H9 (cell line): ENCODE data around the gene HMMR. TPM values are rescaled to one million over a fixed set of nuclear protein-coding genes. Genes with fewer than 3 reads are reported as not detected.
"Not testable (repeated sequence)": the region's sequence is repeated elsewhere in the genome, so short reads cannot be mapped to it uniquely, and the experiment has no call there.

ENCODE experiments used
- DNase-seq: peaks from one replicate; pipeline ENCODE4 v3.0.0-alpha.2; 2017
- H2AFZ ChIP-seq: one replicate; pipeline ENCODE4 v1.6.1; 2013; ENCODE audit warnings: mild to moderate bottlenecking, low read length, control low read depth, moderate library complexity
- H2AK5ac ChIP-seq: 2 replicates; pipeline ENCODE4 v1.6.1; 2013; ENCODE audit warnings: low read length, control low read depth, mixed read lengths; ENCODE audit not compliant: insufficient read length
- H2BK120ac ChIP-seq: one replicate; pipeline ENCODE4 v1.6.1; 2013; ENCODE audit warnings: low read depth, mild to moderate bottlenecking, low read length, control low read depth, inconsistent platforms; ENCODE audit not compliant: poor library complexity, severe bottlenecking
- H2BK12ac ChIP-seq: 2 replicates; pipeline ENCODE4 v1.6.1; 2013; ENCODE audit warnings: low read length, control low read depth, mixed read lengths, low read depth; ENCODE audit not compliant: insufficient read length
- H2BK15ac ChIP-seq: 2 replicates; pipeline ENCODE4 v1.6.1; 2013; ENCODE audit warnings: low read depth, low read length, control low read depth
- H2BK20ac ChIP-seq: one replicate; pipeline ENCODE4 v1.6.1; 2013; ENCODE audit warnings: low read depth, mild to moderate bottlenecking, low read length, control low read depth, inconsistent platforms; ENCODE audit not compliant: poor library complexity, severe bottlenecking
- H2BK5ac ChIP-seq: 2 replicates; pipeline ENCODE4 v1.6.1; 2013; ENCODE audit warnings: low read length, control low read depth, mixed read lengths; ENCODE audit not compliant: insufficient read length
- H3K14ac ChIP-seq: 2 replicates; pipeline ENCODE4 v1.6.1; 2013; ENCODE audit warnings: low read length, control low read depth; ENCODE audit not compliant: insufficient read depth
- H3K18ac ChIP-seq: 2 replicates; pipeline ENCODE4 v1.6.1; 2013; ENCODE audit warnings: low read depth, mild to moderate bottlenecking, mixed read lengths, low read length, control low read depth; ENCODE audit not compliant: insufficient read length
- H3K23ac ChIP-seq: 2 replicates; pipeline ENCODE4 v1.6.1; 2013; ENCODE audit warnings: low read length, control low read depth, mixed read lengths, low read depth; ENCODE audit not compliant: insufficient read length
- H3K23me2 ChIP-seq: 2 replicates; pipeline ENCODE4 v1.6.1; 2013; ENCODE audit warnings: low read depth, mild to moderate bottlenecking, mixed read lengths, low read length, control low read depth; ENCODE audit not compliant: insufficient read length, poor library complexity, severe bottlenecking
- H3K27ac ChIP-seq: 2 replicates; pipeline ENCODE4 v1.5.1; 2013; ENCODE audit warnings: low read length, control low read depth, mixed read lengths, low read depth; ENCODE audit not compliant: insufficient read length
- H3K27me3 ChIP-seq: 2 replicates; pipeline ENCODE4 v1.6.1; 2013; ENCODE audit warnings: low read length, control low read depth, inconsistent platforms; ENCODE audit not compliant: insufficient read depth
- H3K4ac ChIP-seq: 2 replicates; pipeline ENCODE4 v1.6.1; 2013; ENCODE audit warnings: low read depth, mild to moderate bottlenecking, control low read depth, inconsistent platforms, low read length, moderate library complexity
- H3K4me1 ChIP-seq: 2 replicates; pipeline ENCODE4 v1.6.1; 2013; ENCODE audit warnings: low read length, control low read depth, inconsistent platforms; ENCODE audit not compliant: insufficient read depth
- H3K4me2 ChIP-seq: 2 replicates; pipeline ENCODE4 v1.6.1; 2013; ENCODE audit warnings: low read length, control low read depth, mixed read lengths; ENCODE audit not compliant: insufficient read length, insufficient read depth
- H3K56ac ChIP-seq: 2 replicates; pipeline ENCODE4 v1.6.1; 2013; ENCODE audit warnings: low read depth, mild to moderate bottlenecking, mixed read lengths, low read length, control low read depth; ENCODE audit not compliant: insufficient read length
- H3K79me1 ChIP-seq: 2 replicates; pipeline ENCODE4 v1.6.1; 2013; ENCODE audit warnings: low read depth, mild to moderate bottlenecking, moderate library complexity, low read length, control low read depth, inconsistent platforms; ENCODE audit not compliant: insufficient read depth, poor library complexity, severe bottlenecking
- H3K79me2 ChIP-seq: 2 replicates; pipeline ENCODE4 v1.6.1; 2013; ENCODE audit warnings: low read length, control low read depth, inconsistent platforms; ENCODE audit not compliant: insufficient read depth
- H3K9ac ChIP-seq: 2 replicates; pipeline ENCODE4 v1.6.1; 2013; ENCODE audit warnings: low read length, control low read depth, mixed read lengths; ENCODE audit not compliant: insufficient read length; ENCODE audit errors: extremely low read depth
- H3K9me3 ChIP-seq: one replicate; pipeline ENCODE4 v1.6.1; 2013; ENCODE audit warnings: low read depth, low read length, inconsistent platforms; ENCODE audit not compliant: control insufficient read depth
- H3T11ph ChIP-seq: one replicate; pipeline ENCODE4 v1.6.1; 2013; ENCODE audit warnings: mild to moderate bottlenecking, low read length, control low read depth, inconsistent platforms
- H4K20me1 ChIP-seq: one replicate; pipeline ENCODE4 v1.6.1; 2013; ENCODE audit not compliant: control insufficient read depth, insufficient read length, insufficient read depth
- H4K5ac ChIP-seq: 2 replicates; pipeline ENCODE4 v1.6.1; 2013; ENCODE audit warnings: low read depth, mild to moderate bottlenecking, mixed read lengths, low read length, control low read depth; ENCODE audit not compliant: insufficient read length
- H4K8ac ChIP-seq: replicated peaks from 2 replicates; pipeline ENCODE4 v1.6.1; 2013; ENCODE audit warnings: low read length, control low read depth, mixed read lengths, low read depth; ENCODE audit not compliant: insufficient read length
- H4K91ac ChIP-seq: 2 replicates; pipeline ENCODE4 v1.6.1; 2013; ENCODE audit warnings: low read depth, mild to moderate bottlenecking, moderate library complexity, mixed read lengths, low read length, control low read depth; ENCODE audit not compliant: insufficient read length
- H3K27ac Mint-ChIP-seq, 3 experiments: 2 replicates in 2 of 3; 3 replicates in 1 of 3; pipeline ENCODE4 v1.8.0; 2020 to 2021; ENCODE audit warnings: mixed read lengths in 3 of 3, mild to moderate bottlenecking in 1 of 3, moderate library complexity in 1 of 3
- H3K27me3 Mint-ChIP-seq: 2 replicates; pipeline ENCODE4 v1.8.0; 2021; ENCODE audit warnings: low read depth, mild to moderate bottlenecking, moderate library complexity, mixed read lengths
- H3K36me3 Mint-ChIP-seq, 3 experiments: 2 replicates in 2 of 3; 3 replicates in 1 of 3; pipeline ENCODE4 v1.8.0; 2020 to 2021; ENCODE audit warnings: low read depth in 3 of 3, mixed read lengths in 3 of 3; ENCODE audit not compliant: insufficient read depth in 1 of 3
- H3K4me1 Mint-ChIP-seq, 2 experiments: 2 replicates each; pipeline ENCODE4 v1.8.0; 2020; ENCODE audit warnings: mixed read lengths in 2 of 2
- H3K4me3 Mint-ChIP-seq, 2 experiments: 2 replicates in 1 of 2; 3 replicates in 1 of 2; pipeline ENCODE4 v1.8.0; 2020 to 2021; ENCODE audit warnings: mild to moderate bottlenecking in 2 of 2, mixed read lengths in 2 of 2, moderate library complexity in 1 of 2
- H3K9me3 Mint-ChIP-seq, 2 experiments: 2 replicates in 1 of 2; 3 replicates in 1 of 2; pipeline ENCODE4 v1.8.0; 2020; ENCODE audit warnings: mild to moderate bottlenecking in 2 of 2, mixed read lengths in 2 of 2, moderate library complexity in 1 of 2
- WGBS: extraction: QIAGEN DNeasy Blood & Tissue Kit; methylation state at CpG from one replicate; pipeline ENCODE4 v1.1.7; 2013; ENCODE audit warnings: missing lambda C conversion rate, low lambda C conversion rate, mixed read lengths; ENCODE audit not compliant: insufficient read length; ENCODE audit errors: extremely low coverage; 5-methylcytosine and 5-hydroxymethylcytosine counted together
- total RNA-seq: library from RNA; stranded (reverse); gene quantifications from 2 replicates; pipeline ENCODE4 v1.2.1, GENCODE V29; 2021
- TF ChIP-seq, protein P1 (sequence below): fragments of 200-600 bp; sonication (generic); conservative IDR thresholded peaks from 3 replicates; pipeline ENCODE4 v1.8.0; 2021; ENCODE audit warnings: antibody characterized with exemption, mild to moderate bottlenecking

Gene HMMR
- total RNA-seq, 1 experiment from 2014 or later = 36.2 TPM

GRCh38 chr5:163535290-163535689 is 74.9 kb downstream of the HMMR start:
- Histone ChIP-seq H3K9ac (no peak overlapping the region), H3K14ac (peak overlapping the region; percentile 68; the same call in 1 of the 2 replicates), H4K20me1 (no peaks in the 10 kb centered on the region), H3K27me3 (no peaks in the 10 kb centered on the region), H3K79me2 (no peaks in the 10 kb centered on the region), H4K5ac (no peak overlapping the region), H2AFZ (no peak overlapping the region), H3K4me2 (no peak overlapping the region), H4K91ac (no peak overlapping the region), H3K79me1 (no peaks in the 10 kb centered on the region), H2BK20ac (no peak overlapping the region), H2BK120ac (no peak overlapping the region), H2BK12ac (no peak overlapping the region), H3K23me2 (no peaks in the 10 kb centered on the region), H3K18ac (no peak overlapping the region), H2BK5ac (no peak overlapping the region), H3K4me1 (peaks cover 13% of the 10 kb centered on the region), H3T11ph (no peak overlapping the region), H2AK5ac (no peak overlapping the region), H2BK15ac (no peak overlapping the region), H4K8ac (no peak overlapping the region), H3K27ac (no peak overlapping the region), H3K9me3 (no peaks in the 10 kb centered on the region), H3K23ac (no peak overlapping the region), H3K4ac (no peak overlapping the region), H3K56ac (no peak overlapping the region)
- H3K27me3 Mint-ChIP-seq = no peaks in the 10 kb centered on the region
- peaks cover 0 to 3% of the 10 kb centered on the region in 2 experiments; a peak in 1 of 5 replicates for H3K9me3 Mint-ChIP-seq
- no peak overlapping the region for H3K4me3 Mint-ChIP-seq
- H3K4me1 Mint-ChIP-seq = peaks cover 57 to 61% of the 10 kb centered on the region in 2 experiments
- TF ChIP-seq, protein P1, sequence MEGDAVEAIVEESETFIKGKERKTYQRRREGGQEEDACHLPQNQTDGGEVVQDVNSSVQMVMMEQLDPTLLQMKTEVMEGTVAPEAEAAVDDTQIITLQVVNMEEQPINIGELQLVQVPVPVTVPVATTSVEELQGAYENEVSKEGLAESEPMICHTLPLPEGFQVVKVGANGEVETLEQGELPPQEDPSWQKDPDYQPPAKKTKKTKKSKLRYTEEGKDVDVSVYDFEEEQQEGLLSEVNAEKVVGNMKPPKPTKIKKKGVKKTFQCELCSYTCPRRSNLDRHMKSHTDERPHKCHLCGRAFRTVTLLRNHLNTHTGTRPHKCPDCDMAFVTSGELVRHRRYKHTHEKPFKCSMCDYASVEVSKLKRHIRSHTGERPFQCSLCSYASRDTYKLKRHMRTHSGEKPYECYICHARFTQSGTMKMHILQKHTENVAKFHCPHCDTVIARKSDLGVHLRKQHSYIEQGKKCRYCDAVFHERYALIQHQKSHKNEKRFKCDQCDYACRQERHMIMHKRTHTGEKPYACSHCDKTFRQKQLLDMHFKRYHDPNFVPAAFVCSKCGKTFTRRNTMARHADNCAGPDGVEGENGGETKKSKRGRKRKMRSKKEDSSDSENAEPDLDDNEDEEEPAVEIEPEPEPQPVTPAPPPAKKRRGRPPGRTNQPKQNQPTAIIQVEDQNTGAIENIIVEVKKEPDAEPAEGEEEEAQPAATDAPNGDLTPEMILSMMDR = no peak
- no peak for DNase-seq
- H3K36me3 Mint-ChIP-seq = no peaks in the 10 kb centered on the region
- WGBS = no CpG with 5 or more reads among the region's 3 CpGs
- H3K27ac Mint-ChIP-seq = peak overlapping the region in 2 of 3 experiments; percentile 36 to 89; a peak in 4 of 7 replicates

DNA sequence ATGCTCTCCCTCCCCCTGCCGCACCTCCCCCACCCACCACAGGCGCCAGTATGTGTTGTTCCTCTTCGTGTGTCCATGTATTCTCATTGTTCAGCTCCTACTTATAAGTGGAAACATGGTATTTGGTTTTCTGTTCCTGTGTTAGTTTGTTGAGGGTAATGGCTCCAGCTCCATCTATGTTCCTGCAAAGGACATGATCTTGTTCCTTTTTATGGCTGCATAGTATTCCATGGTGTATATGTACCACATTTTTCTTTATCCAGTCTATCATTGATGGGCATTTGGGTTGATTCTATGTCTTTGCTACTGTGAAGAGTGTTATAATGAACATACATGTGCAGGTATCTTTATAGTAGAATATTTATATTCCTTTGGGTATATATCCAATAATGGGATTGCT is 76.0 kb downstream of the HMMR start:
- not testable (repeated sequence) for H4K91ac ChIP-seq, H4K5ac ChIP-seq, H3K4me3 Mint-ChIP-seq, H3K79me1 ChIP-seq, H4K20me1 ChIP-seq, H2BK20ac ChIP-seq, H3K23ac ChIP-seq, H3K9me3 ChIP-seq, H2BK120ac ChIP-seq, H3K79me2 ChIP-seq, H3T11ph ChIP-seq, H4K8ac ChIP-seq, H3K18ac ChIP-seq, H3K4ac ChIP-seq, H2BK15ac ChIP-seq, H3K9ac ChIP-seq, H3K9me3 Mint-ChIP-seq, H3K27ac ChIP-seq, H3K14ac ChIP-seq, H3K27me3 ChIP-seq, H3K36me3 Mint-ChIP-seq, H2AFZ ChIP-seq, DNase-seq, H2BK12ac ChIP-seq, H3K4me2 ChIP-seq, H3K23me2 ChIP-seq, H3K27ac Mint-ChIP-seq, H3K56ac ChIP-seq, H2AK5ac ChIP-seq, H3K27me3 Mint-ChIP-seq, H2BK5ac ChIP-seq
- peaks cover 49 to 53% of the 10 kb centered on the region in 2 experiments for H3K4me1 Mint-ChIP-seq
- WGBS = no CpG with 5 or more reads among the region's 3 CpGs
- peaks cover 11% of the 10 kb centered on the region; the same call in 1 of the 2 replicates for H3K4me1 ChIP-seq
